Ishikawa (cell line): ENCODE measurements around the gene RPL35.

Experiments
- CEBPB ChIP-seq: IDR thresholded peaks from 2 replicates; pipeline ENCODE4 v1.6.1; 2012
- CREB1 ChIP-seq: IDR thresholded peaks from 2 replicates; pipeline ENCODE4 v1.6.1; 2012; ENCODE audit warnings: low read depth
- EGR1 ChIP-seq: IDR thresholded peaks from 2 replicates; pipeline ENCODE4 v1.6.1; 2012
- EP300 ChIP-seq: IDR thresholded peaks from 2 replicates; pipeline ENCODE4 v1.6.1; 2012; ENCODE audit warnings: borderline replicate concordance
- FOXM1 ChIP-seq: IDR thresholded peaks from 2 replicates; pipeline ENCODE4 v1.6.1; 2012; ENCODE audit warnings: low read depth, borderline replicate concordance
- NFIC ChIP-seq: IDR thresholded peaks from 2 replicates; pipeline ENCODE4 v1.6.1; 2012
- RAD21 ChIP-seq: IDR thresholded peaks from 2 replicates; pipeline ENCODE4 v1.6.1; 2012; ENCODE audit warnings: low read depth
- TAF1 ChIP-seq: IDR thresholded peaks from 2 replicates; pipeline ENCODE4 v1.6.1; 2012; ENCODE audit warnings: low read depth, mild to moderate bottlenecking
- TCF12 ChIP-seq: IDR thresholded peaks from 2 replicates; pipeline ENCODE4 v1.6.1; 2012; ENCODE audit warnings: low read depth
- TEAD4 ChIP-seq: IDR thresholded peaks from 2 replicates; pipeline ENCODE4 v1.6.1; 2012
- YY1 ChIP-seq: IDR thresholded peaks from 2 replicates; pipeline ENCODE4 v1.6.1; 2012; ENCODE audit warnings: low read depth
- ZBTB7A ChIP-seq: IDR thresholded peaks from 2 replicates; pipeline ENCODE4 v1.6.1; 2012; ENCODE audit warnings: low read depth
- TF ChIP-seq, protein P1 (sequence below): IDR thresholded peaks from 2 replicates; pipeline ENCODE4 v1.6.1; 2012; ENCODE audit warnings: low read depth, mild to moderate bottlenecking
- TF ChIP-seq, protein P2 (sequence below): IDR thresholded peaks from 2 replicates; pipeline ENCODE4 v1.6.1; 2012
- TF ChIP-seq, protein P3 (sequence below): IDR thresholded peaks from 2 replicates; pipeline ENCODE4 v1.6.1; 2012

The RPL35 gene

DNA sequence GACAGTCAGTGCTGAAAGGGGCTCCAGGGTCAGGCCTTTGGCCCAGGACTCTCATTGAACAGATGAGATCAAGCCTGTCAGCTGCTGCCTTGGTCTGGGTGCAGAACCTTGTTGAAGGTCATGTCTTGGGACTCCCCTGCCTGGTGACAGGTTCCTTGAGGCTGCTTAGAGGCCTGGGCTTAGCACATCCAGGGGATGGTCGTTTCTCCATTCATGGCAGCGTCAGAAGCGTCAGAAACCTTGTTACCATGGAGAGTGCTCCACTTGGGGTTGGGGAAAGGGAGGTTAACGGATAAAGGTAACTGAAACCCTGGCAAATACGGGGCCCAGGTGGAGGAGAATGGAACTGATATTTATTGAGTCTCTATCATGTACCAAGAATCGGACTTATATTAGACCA is 9.0 kb upstream of the RPL35 start:
- no peak for TF ChIP-seq FOXM1
- TF ChIP-seq, protein P1, sequence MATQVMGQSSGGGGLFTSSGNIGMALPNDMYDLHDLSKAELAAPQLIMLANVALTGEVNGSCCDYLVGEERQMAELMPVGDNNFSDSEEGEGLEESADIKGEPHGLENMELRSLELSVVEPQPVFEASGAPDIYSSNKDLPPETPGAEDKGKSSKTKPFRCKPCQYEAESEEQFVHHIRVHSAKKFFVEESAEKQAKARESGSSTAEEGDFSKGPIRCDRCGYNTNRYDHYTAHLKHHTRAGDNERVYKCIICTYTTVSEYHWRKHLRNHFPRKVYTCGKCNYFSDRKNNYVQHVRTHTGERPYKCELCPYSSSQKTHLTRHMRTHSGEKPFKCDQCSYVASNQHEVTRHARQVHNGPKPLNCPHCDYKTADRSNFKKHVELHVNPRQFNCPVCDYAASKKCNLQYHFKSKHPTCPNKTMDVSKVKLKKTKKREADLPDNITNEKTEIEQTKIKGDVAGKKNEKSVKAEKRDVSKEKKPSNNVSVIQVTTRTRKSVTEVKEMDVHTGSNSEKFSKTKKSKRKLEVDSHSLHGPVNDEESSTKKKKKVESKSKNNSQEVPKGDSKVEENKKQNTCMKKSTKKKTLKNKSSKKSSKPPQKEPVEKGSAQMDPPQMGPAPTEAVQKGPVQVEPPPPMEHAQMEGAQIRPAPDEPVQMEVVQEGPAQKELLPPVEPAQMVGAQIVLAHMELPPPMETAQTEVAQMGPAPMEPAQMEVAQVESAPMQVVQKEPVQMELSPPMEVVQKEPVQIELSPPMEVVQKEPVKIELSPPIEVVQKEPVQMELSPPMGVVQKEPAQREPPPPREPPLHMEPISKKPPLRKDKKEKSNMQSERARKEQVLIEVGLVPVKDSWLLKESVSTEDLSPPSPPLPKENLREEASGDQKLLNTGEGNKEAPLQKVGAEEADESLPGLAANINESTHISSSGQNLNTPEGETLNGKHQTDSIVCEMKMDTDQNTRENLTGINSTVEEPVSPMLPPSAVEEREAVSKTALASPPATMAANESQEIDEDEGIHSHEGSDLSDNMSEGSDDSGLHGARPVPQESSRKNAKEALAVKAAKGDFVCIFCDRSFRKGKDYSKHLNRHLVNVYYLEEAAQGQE = no peak
- TF ChIP-seq TAF1 = no peak
- TF ChIP-seq, protein P2, sequence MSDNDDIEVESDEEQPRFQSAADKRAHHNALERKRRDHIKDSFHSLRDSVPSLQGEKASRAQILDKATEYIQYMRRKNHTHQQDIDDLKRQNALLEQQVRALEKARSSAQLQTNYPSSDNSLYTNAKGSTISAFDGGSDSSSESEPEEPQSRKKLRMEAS = no peak

GRCh38 chr9:124869986-124870560 is 8.3 kb upstream of the RPL35 start:
- TF ChIP-seq, protein P2 = 0 out of 2 replicates have a peak, but pooled peaks have one; percentile 13
- TF ChIP-seq EGR1 (no peak), EP300 (no peak)

GRCh38 chr9:124869466-124869985 is 7.8 kb upstream of the RPL35 start:
- TF ChIP-seq TEAD4 (no peak), YY1 (no peak), TAF1 (no peak), NFIC (no peak), ZBTB7A (no peak), TCF12 (no peak), EP300 (no peak), CEBPB (no peak), CREB1 (no peak), FOXM1 (no peak)
- TF ChIP-seq, protein P1 = no peak

GRCh38 chr9:124868511-124869465 is 7.0 kb upstream of the RPL35 start:
- no peak for TF ChIP-seq ZBTB7A
- TF ChIP-seq EGR1 = peak; percentile 94
- TF ChIP-seq TAF1 = peak; percentile 92
- peak; percentile 28; the same call in 1 of the 2 replicates for TF ChIP-seq TEAD4
- peak; percentile 9; the same call in 1 of the 2 replicates for TF ChIP-seq EP300
- no peak for TF ChIP-seq CREB1
- TF ChIP-seq, protein P2 = peak; percentile 53; the same call in 1 of the 2 replicates
- no peak for TF ChIP-seq NFIC

GRCh38 chr9:124863371-124863871 is 1.7 kb upstream of the RPL35 start:
- TF ChIP-seq TEAD4 = no peak
- TF ChIP-seq ZBTB7A = no peak
- TF ChIP-seq TAF1 = no peak
- no peak for TF ChIP-seq RAD21
- no peak for TF ChIP-seq EGR1
- TF ChIP-seq, protein P2 = no peak
- TF ChIP-seq EP300 = no peak
- TF ChIP-seq, protein P1 = no peak
- TF ChIP-seq, protein P3, sequence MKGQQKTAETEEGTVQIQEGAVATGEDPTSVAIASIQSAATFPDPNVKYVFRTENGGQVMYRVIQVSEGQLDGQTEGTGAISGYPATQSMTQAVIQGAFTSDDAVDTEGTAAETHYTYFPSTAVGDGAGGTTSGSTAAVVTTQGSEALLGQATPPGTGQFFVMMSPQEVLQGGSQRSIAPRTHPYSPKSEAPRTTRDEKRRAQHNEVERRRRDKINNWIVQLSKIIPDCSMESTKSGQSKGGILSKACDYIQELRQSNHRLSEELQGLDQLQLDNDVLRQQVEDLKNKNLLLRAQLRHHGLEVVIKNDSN = no peak
- TF ChIP-seq FOXM1 = no peak
- TF ChIP-seq CREB1 = no peak
- no peak for TF ChIP-seq YY1
- TF ChIP-seq TCF12 = no peak
- TF ChIP-seq CEBPB = no peak
- TF ChIP-seq NFIC = no peak
